ENCODE data around the gene PCSK6. TPM values are rescaled to one million over a fixed set of nuclear protein-coding genes. Genes with fewer than 3 reads are reported as not detected.

The PCSK6 gene
- total RNA-seq, 1 donor from 2014 or later: 1.1 TPM

GRCh38 chr15:101386967-101387366 is 102.5 kb downstream of the PCSK6 start:
- intact Hi-C loops (cut with micrococcal nuclease): no loop called here
- H3K27me3 Mint-ChIP-seq: peaks cover 2% of the 10 kb centered on the region
- H3K27ac Mint-ChIP-seq: no peak overlapping the region
- no peak for TF ChIP-seq CTCF (IDR thresholded peaks at IDR 0.05)
- ATAC-seq (ENCODE audit: low read depth): no peak
- no peaks in the 10 kb centered on the region for H3K9me3 Mint-ChIP-seq
- no peaks in the 10 kb centered on the region for H3K36me3 Mint-ChIP-seq (ENCODE audit: low read depth)
- H3K4me3 Mint-ChIP-seq: no peak overlapping the region
- ChIA-PET POLR2A (no interaction called here), CTCF (no interaction called here)
- DNase-seq: no peak
- H3K4me1 Mint-ChIP-seq: peaks cover 24% of the 10 kb centered on the region

- DNase-seq (no peak), ATAC-seq (ENCODE audit: low read depth) (no peak)
- no peaks in the 10 kb centered on the region for H3K36me3 Mint-ChIP-seq (ENCODE audit: low read depth)
- H3K27me3 Mint-ChIP-seq: peaks cover 6% of the 10 kb centered on the region
- no peak overlapping the region for H3K27ac Mint-ChIP-seq
- H3K9me3 Mint-ChIP-seq: no peaks in the 10 kb centered on the region
- intact Hi-C loops (cut with micrococcal nuclease): no loop called here
- ChIA-PET CTCF (no interaction called here), POLR2A (no interaction called here)
- TF ChIP-seq CTCF (IDR thresholded peaks at IDR 0.05): no peak
- H3K4me3 Mint-ChIP-seq: no peak overlapping the region
- peaks cover 15% of the 10 kb centered on the region for H3K4me1 Mint-ChIP-seq
Observed at GRCh38 chr15:101386006-101386405, 103.5 kb downstream of the PCSK6 start.

GRCh38 chr15:101384276-101384675 is 105.2 kb downstream of the PCSK6 start:
- H3K4me3 Mint-ChIP-seq: no peak overlapping the region
- ChIA-PET POLR2A (no interaction called here), CTCF (no interaction called here)
- ATAC-seq (ENCODE audit: low read depth): no peak
- H3K27ac Mint-ChIP-seq: no peak overlapping the region
- no peaks in the 10 kb centered on the region for H3K36me3 Mint-ChIP-seq (ENCODE audit: low read depth)
- peaks cover 8% of the 10 kb centered on the region for H3K4me1 Mint-ChIP-seq
- no peak for TF ChIP-seq CTCF (IDR thresholded peaks at IDR 0.05)
- no peak for DNase-seq
- intact Hi-C loops (cut with micrococcal nuclease): no loop called here
- H3K9me3 Mint-ChIP-seq: no peaks in the 10 kb centered on the region
- H3K27me3 Mint-ChIP-seq: peaks cover 4% of the 10 kb centered on the region

- Mint-ChIP-seq H3K9me3 (no peaks in the 10 kb centered on the region), H3K27ac (no peak overlapping the region), H3K4me1 (no peaks in the 10 kb centered on the region), H3K27me3 (peaks cover 4% of the 10 kb centered on the region), H3K4me3 (no peak overlapping the region), H3K36me3 (ENCODE audit: low read depth) (no peaks in the 10 kb centered on the region)
- TF ChIP-seq CTCF (IDR thresholded peaks at IDR 0.05): no peak
- intact Hi-C loops (cut with micrococcal nuclease): no loop called here
- ChIA-PET POLR2A (no interaction called here), CTCF (no interaction called here)
- DNase-seq: no peak
- no peak for ATAC-seq (ENCODE audit: low read depth)
Observed at GRCh38 chr15:101382544-101382943, 107.0 kb downstream of the PCSK6 start.

- ChIA-PET CTCF (no interaction called here), POLR2A (no interaction called here)
- Mint-ChIP-seq H3K27me3 (peaks cover 4% of the 10 kb centered on the region), H3K9me3 (no peaks in the 10 kb centered on the region), H3K27ac (no peak overlapping the region), H3K4me3 (no peak overlapping the region), H3K4me1 (no peaks in the 10 kb centered on the region), H3K36me3 (ENCODE audit: low read depth) (no peaks in the 10 kb centered on the region)
- ATAC-seq (ENCODE audit: low read depth) (no peak), DNase-seq (no peak)
- intact Hi-C loops (cut with micrococcal nuclease): no loop called here
- no peak for TF ChIP-seq CTCF (IDR thresholded peaks at IDR 0.05)
Observed at GRCh38 chr15:101381671-101382212, 107.8 kb downstream of the PCSK6 start.

Measured in activated B cell treated with CpG ODN at 0.5 μM for 24 hours (primary cell).